LHCN-M2 (cell line): ENCODE measurements around the gene FHOD1. TPM values are rescaled to one million over a fixed set of nuclear protein-coding genes. Genes with fewer than 3 reads are reported as not detected.

Experiments used
- DNase-seq: peaks from one replicate; pipeline ENCODE4 v3.0.0-alpha.2; 2012; ENCODE audit warnings: low read depth
- total RNA-seq: library from RNA; depleted of rRNA; stranded (reverse); fragments of >200 nt; gene quantifications from 2 replicates; pipeline ENCODE4 v1.2.3, GENCODE V29; 2014

The FHOD1 gene
- total RNA-seq, 1 experiment from 2014 or later, result 29.7 TPM

DNA sequence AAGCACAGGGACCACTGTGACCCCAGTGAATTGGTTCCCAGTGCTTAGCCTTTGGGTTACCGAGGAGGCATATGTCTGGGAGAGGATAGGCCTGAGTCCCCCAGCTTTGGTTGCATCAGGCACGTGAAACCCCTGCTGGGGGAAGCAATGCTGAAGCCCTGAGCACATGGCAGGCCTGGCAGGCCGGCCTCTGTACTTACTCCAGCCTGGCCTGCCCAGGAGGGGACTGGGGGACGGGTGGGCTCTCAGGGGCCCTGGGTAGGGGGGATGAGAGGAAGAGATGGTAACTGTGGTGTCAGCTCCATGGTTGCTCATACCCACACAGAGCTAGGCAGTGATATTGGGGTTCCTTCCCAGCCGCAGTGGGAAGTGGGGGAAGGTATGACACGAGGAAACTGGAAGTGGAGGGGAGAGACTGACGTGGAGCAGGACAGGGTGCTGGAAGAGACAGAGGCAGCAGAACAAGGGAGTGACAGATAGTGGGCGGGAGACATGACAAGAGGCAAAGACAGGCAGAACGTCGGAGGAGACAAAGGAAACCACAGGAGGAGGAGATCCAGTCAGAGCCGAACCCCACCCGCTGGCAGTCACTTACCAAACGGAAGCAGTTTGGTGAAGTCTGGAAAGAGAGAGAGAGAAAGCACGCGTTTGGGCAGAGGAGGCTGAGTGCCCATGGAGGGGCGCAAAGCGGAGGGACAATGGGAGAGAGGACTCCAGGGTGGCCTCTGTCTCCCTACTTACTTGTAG is 11.3 kb downstream of the FHOD1 start:
- DNase-seq, result no peak

DNA sequence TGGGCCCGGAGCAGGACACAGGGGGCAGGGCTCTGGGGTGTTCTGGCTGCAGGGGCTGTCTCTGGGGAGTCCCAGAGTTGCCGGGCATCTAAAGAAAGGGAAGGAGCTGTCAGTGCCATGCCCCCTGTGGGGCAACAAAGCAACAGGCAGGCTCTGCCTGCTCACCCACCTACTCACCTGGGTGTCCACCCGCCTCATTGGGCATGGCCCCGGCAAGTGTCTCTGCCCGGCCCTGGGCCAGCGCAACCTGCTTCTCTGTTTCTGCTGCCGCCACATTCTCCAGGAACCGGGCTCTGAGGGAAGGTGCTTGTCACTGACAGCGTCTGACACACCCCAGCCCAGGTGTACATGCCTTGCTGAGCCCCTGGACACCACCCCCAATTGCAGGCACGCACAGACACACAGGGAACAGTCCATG is 13.1 kb downstream of the FHOD1 start:
- DNase-seq, result no peak

DNA sequence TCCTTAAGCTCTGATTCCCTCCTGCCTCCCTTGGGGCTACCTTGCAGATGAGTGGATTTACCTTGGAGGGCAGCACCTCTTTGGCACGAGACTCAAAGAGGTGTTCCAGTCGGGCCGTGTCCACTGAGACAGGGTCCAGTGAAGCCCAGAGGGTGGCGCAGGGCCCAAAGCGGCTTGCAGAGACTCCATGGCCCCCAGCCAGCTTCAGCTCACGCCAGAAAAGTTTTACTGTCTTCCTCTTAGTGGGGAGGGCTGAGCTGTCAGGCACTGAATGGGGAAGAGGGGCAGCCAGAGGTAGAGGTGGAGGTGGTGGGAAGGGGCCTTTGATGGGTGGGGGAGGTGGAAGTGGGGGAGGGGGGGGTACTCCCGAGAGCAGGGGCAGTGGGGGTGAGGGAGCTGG is 13.7 kb downstream of the FHOD1 start:
- DNase-seq, result no peak

DNA sequence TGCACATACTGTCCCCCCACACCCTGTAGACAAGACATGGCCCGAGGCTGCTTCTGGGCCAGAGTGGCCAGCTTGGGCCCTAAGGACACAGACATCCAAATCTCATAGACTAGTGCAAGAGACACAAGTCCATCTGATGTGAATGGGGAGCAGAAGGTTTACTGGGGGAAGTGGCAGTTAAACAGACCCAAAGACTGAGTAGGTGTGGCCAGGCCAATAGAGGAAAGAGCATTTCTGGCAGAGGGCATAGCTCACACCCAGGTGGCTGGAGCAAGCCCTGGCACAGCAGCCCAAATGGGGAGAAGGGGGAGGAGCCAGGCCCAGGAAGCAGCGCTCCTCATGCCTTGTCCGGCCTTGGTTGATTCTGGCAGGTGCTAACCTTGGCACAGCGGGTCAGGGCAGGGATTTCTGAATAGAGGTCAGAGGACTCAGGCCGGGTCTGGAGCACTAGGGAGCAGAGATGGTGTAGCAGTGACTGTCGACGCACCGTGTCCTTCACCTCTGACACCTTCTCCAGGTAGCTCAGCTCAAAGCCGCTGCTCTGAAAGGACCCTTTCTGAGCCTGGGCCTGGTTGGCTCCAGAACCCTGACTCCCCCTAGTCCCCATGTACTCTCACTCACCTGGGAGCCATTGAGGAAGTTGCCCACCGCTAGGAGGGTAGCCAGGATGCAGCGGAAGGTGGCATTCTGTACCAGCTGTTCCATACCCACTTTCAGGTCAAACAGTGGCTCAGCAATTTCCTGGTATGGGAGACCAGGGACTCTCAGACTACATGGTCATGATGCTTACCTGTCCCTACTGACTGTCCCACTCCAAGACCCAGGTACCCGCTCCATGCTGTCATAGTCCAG is 16.2 kb downstream of the FHOD1 start:
- no peak for DNase-seq

DNA sequence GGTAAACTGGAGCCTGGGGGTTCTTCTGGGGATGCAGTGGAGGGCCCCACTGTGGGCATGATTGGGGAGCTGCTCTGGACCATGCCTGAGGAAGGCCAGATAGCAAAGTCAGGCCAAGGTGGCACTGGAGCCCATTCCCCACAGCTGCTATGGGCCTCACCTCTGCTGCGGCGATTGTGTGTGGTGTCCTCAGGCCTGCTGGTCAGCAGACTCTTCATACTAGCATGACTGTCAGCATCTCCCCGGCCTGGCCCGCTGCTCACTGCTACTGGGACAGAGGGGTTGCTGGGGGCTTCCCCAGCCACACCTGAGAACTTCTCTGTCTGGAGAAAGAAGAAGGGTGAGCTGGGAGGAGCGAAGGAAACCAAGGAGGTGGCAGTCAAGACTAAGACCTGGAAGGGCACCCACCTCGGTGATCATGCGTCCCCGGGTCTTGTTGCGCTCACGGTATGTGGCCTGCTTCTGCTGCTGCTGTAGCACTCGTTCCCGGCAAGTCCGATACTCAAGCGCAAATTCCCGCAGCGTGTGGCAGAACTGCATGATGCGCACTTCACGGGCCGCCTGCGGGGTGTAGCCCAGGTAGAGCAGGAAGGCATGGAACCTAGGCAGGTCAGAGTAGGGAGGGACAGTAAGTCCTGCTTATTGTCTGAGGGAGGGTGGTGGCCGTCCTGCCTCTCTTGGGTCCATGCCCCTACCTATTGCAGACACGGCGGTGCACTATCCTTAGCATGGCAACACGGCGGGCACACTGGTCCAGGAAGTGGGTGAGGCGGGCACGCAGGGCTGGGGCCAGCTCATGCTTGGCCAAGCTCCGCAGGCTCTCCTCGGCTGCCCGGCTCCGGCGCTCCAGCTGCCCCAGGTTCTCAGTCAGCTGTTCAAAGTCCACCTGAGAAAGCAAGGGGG is 17.1 kb downstream of the FHOD1 start:
- no peak for DNase-seq

DNA sequence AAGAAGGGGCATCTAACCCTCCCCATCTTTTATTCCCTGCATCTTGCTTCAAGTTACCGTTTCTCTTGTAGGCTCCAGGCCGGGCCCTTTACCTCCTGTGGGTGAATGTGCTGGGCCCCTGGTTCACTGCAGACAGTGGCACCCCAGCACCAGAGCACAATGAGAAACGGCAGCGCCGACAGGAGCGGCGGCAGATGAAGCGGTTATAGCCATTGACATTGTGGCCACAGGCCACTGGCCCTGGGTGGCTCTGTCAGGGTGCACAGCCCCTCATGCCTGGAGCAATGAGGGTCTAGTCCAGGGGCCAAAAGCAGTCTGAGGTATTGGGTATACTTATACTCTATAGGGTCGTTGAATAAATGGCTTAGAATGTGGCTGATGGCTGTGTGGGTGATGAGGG is 18.4 kb downstream of the FHOD1 start:
- DNase-seq, result no peak

DNA sequence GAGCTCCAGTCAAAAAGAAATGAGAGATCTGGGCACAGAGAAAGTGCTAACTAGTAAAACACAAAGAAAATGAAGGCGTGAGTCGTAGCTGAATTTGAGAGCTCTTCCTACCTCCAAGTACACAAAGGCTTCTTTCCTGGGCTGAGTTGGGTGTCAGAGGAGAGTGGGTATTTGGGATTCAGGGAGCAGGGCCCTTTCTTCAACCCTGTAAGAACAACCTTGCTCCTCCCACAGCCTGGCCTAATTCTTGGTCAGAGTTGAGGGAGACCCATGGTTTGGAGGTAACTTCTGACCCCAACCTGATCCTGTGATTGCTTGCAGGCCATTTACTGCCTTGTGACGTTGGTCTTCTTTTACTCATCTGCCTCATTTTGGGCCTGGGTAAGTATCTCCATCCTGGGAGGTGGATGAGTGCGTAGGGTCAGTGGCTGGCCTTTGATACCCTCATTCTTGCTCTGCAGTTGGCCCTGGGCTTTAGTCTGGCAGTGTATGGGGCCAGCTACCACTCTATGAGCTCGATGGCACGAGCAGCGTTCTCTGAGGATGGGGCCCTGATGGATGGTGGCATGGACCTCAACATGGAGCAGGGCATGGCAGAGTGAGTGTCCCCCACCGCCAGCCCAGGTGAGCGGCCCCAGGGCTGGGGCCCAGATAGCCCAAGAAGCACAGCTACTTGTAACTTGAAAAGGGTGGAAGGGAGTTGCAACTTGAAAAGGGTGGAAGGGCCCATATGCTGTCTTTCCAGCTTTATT is 19.1 kb downstream of the FHOD1 start:
- no peak for DNase-seq

DNA sequence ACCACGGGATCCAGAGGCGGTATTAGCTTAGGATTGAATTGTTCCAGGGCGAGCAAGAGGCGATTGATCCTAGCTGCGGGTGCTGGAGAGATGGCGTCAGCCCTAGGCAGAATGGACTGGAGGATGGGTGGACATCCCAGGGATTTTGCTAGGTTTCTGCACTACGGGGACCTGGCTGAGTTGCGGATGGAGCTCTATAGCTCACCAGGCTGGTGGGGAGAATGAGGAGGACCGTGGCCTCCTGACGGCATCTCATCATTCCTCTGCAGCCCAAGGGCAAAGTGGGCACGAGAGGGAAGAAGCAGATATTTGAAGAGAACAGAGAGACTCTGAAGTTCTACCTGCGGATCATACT is 19.7 kb downstream of the FHOD1 start:
- DNase-seq, result no peak

DNA sequence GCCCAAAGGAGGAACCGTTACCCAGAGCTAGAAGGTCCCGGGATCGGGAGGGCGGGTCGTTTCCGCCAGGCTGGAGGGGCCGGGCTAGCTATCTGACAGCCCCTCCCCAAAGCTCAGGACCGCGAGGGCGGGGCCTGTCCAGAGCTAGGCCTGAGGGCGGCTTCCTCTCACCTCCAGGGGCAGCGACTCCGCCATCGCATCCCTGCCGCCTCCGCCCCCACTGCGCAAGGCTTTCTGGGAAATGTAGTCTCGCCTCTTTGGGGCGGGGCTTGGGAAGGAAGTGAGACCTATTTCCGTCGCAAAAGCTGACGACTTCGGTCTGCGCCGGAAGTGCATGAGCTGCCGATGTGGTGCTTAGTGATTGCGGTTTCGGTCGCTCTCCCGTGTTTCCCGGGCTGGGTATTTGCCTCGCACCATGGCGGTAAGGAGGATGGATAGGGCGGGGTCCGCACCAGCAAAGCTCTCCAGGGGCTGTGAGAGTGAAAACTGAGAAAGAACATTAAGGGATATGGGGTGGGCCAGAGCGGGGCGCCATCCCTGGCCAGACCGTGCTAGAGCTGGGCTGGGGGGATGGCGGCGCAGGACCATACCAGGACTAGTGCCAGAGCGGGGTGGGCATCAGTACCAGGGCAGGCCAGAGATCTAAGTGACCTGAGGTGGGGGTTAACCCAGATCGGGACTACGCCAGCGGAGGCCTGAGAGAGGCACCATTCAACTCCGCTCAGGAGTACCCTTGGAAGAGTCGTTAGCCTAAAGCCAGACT is 20.3 kb downstream of the FHOD1 start, which contains the start of gene TMEM208:
Gene TMEM208, plus strand, starts transcription at position 327 of the 763 bp plus-strand sequence. Its CDS starts 89 bp downstream, at position 416.
- peak; percentile 99 for DNase-seq

DNA sequence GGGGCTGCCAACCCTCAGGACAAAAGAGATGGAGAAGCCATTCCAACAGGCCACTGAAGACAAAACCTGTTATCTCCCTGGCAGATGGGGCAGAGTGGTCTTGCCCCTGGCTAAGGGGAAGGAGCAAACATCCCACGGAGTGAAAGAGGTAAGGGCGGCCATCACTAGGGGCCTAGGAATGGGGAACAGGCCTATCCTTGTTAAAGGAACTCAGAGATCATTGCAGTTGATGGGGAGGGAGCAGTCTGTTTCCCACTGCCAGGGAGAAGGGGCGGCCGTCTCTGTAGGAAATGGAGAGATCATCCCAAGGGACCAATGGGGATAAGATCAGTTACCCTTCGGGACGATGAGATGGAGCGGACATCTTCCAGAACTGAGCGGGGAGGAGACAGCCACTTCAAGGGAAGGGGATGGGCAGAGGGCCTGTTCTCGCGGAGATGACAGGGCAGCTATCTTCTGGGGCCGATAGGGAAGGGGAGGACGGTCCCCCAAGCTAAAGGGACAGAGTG is 20.9 kb downstream of the FHOD1 start:
- no peak for DNase-seq

DNA sequence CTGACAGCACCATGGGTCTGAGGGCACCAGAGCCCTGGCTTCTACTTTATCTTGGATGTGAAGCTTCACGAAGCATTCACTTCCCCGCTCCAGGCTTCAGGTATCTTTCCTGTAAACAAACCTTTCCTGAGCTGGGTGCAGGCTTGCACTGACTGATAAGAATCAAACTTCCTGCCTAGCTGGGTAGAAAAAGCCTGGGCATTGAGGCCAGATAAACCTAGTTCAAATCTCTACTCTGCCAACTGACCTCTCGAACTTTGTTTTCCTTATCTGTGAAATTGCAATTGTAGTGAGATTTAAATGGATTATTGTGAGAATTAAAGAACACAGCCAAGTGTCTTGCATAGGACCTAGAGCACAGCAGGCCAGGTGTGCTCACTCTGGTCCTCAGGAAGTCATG is 23.3 kb downstream of the FHOD1 start:
- DNase-seq, result no peak

DNA sequence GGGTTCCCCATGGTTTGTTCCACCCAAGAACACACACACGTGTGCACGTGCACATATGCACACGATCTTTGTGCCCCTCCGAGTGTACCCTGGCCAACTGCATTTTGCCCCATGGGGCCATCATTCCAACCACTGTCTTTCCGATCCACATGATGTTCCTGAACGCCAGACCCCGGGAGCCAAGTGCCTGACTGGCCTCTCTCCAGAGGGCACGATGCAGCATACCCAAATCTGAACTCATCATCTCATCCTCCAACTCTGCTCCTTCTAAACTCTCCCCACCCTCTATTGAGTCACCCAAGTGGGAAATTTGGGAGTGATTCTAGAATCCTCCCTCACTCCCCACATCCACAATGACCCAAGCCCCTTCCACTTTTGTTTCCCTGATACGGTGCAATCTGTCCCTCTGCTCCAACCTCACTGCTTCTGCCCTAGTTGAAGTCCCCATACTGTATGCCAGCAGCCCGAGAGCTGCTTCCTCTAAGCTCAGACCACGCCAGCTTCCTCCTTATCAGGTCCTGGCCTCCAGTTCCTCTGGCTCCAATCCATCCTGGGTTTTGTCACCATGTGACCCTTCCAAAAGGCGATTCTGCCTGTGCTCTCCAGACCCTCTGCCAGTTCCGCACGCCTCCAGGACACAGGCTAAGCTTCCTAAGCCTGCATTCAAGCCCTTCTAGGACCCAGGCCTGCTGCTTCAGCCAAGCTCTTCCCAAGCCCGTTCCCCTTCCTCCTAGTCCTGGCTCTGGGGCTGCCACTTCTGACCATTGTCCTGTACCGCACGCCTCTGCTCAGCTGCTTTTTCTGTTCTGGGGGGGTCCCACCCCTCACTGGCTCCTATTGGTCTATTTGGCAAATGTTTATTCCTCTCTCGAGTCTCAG is 30.4 kb downstream of the FHOD1 start:
- no peak for DNase-seq

DNA sequence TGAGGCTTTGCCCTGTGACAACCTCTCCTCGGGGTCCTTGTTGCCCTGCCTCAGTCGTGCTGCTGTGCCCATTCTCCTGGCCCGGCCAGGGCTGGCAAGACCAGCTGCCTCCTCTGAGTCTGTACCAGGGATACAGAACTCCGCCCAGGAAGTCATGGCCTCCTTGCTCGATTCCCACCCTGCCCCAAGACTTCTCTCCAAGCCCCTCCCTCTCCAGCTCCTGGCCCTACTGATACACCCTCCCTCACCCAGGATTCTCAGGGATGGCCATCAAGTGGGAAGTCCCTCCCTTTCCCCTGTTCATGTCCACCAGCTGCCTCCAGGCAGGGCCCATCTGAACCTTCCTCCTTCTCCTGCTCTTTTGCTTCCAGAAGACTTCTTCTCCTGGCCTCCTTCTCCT is 31.6 kb downstream of the FHOD1 start:
- no peak for DNase-seq

DNA sequence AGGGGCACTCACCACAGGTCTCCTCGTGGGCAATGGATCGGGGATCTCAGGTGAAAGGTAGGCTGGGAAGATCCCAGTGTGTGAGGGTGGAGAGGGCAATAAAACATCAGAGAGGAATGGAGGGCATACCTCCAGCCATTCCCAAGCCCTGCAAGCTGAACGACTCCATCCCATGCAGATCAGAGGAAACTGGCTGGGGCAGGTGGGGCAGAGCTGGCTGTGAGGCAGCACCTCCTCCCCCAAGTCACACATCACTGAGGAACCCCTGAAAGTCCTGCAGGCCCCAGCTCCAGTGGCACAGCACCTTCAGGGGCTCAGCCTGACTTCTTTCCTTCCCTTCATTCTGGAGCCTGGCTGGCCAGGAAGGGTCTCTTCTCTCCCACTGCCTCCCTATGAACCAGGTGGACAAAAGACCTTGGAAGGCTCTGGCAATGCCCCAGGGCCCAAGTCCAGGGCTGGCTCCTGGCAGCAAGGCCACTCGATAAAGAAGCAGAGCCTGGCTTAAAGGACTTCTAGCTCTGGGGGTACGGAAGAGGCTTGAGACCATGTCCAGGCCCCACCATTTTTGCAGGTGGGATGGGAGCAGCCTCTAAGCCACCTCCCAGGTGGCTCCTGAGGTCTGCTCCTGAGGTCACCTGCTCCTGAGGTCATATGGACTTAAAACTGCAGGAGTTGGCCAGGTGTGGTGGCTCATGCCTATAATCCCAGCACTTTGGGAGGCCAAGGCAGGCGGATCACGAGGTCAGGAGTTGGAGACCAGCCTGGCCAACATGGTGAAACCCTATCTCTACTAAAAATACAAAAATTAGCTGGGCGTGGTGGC is 33.9 kb downstream of the FHOD1 start:
- DNase-seq, result no peak

DNA sequence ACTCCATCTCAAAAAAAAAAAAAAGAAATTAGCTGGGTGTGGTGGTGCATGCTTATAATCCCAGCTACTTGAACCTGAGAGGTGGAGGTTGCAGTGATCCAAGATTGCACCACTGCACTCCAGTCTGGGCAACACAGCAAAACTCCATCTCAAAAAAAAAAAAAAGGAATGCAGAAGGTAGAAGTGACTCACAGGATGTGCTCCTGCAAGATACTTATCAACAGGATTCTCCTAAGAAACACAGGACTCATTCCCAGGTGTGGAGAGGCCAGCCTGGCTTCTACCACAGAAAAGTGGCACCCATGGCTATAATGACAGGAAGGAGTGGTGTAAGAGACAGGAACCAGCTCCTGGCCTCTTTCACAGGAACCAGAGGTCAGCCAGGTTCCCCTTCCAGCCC is 34.5 kb downstream of the FHOD1 start:
- DNase-seq, result no peak

DNA sequence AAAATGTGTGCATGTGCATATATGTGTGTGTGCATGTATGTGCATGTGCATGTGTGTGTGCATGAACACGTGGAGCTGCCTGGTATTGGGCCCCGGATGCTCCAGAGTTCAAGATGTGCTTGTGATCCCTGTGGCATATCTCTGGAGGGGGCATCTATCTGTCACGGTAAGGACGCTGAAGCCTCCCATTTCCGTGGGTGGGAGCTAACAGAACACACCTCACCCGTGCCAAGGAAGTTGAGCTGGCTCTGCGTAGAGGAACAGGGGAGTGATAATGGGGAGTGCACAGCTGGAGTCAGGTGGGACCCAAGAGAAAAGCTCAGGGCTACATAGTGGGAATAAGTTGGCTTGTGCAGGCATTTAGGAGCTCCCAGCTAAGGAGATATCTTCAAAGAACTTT is 35.6 kb downstream of the FHOD1 start:
- DNase-seq, result no peak

DNA sequence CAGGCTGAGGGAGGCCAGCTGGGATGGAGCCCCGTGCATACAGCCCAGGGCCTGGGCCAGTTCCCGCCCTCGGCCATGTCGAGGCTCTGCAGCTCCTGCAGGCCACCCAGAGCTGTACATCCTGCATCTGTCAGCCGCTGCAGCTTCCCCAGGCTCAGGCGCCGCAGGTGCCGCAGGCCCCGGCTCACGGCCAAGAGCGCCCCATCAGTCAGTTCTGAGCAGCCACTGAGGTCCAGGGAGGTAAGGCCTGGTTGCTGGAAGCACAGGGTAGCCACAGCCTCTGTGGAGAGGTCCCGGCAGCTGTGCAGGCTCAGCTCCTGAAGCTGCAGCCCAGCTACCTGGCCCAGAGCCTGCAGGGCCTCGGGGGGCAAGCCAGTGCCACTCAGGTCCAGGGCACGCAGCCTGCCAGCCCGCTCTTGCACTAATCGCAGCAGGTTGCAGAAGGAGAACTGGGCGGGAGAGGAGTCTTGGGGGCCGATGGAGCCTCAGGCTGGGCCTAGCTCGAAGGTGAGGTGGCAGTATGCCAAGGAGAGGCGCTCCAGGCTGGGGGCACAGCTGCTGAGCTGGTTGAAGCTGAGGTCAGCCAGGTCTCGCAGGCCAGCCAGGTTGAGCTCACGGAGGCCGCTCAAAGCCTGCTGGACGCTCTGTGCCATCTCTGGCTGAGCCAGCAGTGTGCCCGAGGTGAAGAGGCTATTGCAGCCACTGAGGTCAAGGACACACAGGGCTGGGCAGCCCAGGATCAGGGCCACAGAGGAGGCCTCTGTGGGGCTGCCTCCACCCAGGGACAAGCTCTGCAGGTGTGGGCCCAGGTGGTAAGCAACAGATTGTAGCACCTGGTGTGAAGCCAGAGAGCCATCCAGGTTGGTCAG is 37.0 kb downstream of the FHOD1 start:
- no peak for DNase-seq
